HG03571 (cell line): ENCODE data around the gene ZCCHC14.
"Not testable (repeated sequence)": the region's sequence is repeated elsewhere in the genome, so short reads cannot be mapped to it uniquely, and the experiment has no call there.

ENCODE experiments used
- ATAC-seq: cut with Tn5 transposase; IDR thresholded peaks from one replicate; pipeline ENCODE4 v1.9.1; 2021; ENCODE audit not compliant: unreplicated experiment

ZCCHC14 gene

DNA sequence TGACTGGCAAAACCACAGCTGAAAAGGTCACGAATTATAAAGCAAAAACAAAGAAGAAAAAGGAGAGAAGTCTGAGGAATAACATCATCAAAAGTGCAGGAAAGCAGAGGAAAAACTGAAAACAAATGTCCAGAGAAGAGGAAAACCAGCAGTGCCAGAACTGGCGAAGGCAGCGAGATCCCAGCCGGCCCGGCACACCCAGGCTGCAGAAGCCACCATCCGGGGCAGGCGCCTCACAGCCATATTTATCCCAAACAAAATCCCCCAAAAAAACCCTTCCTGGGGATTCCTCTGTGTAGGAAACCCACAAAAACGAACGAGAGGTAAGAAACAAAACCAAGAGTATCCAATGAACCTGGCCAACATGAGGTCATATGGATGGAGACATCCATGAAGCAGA lies 10.6 kb downstream of the ZCCHC14 start:
- ATAC-seq, result no peak

DNA sequence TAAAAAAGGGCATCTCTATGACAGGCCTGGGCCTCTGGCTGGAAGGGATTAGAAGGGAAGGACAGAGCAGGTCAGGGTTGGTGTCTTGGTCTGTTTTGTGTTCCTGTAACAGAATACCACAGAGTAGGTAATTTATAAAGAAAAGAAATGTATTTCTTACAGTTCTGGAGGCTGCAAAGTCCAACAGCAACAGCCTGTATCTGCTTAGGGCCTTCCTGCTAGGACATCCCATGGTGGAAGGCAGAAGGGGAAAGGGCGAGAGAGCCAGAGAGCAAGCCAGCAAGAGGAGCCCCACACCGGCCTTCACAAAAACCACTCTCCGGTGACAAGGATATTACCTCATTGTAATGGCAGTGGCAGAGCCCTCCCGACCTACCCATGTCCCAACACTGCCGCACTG lies 11.1 kb downstream of the ZCCHC14 start:
- ATAC-seq, result not testable (repeated sequence)

DNA sequence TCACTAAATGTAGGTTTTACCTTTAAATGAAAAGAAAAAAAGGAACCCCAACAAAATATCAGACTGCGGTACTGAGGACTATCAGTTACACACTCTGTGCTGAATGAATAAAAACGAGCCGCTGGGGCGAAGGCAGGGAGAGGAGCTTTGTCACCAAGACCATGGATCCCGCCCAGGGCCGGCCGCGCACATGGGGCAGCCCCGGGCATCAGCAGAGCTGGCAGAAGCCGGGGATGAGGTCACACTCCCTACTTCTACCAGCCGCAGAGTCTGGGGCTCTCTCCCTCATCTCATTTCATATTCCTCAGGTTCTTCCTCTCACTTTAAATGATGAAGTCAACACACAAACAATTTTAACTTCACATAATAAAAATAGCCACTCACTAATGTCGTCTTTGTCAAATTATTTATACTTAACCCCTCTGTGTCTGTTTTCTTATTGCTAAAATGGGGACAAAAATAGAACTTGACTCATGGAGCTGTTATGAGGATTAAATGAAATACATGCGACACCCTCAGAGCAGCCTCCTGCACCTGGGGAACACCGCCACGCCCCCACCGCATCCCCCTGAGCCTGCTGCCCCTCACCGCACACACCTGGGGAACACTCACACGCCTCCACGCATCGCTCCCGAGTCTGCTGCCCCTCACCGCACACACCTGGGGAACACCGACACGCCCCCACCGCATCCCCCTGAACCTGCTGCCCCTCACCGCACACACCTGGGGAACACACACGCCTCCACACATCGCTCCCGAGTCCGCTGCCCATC lies 15.4 kb downstream of the ZCCHC14 start:
- ATAC-seq, result not testable (repeated sequence)

DNA sequence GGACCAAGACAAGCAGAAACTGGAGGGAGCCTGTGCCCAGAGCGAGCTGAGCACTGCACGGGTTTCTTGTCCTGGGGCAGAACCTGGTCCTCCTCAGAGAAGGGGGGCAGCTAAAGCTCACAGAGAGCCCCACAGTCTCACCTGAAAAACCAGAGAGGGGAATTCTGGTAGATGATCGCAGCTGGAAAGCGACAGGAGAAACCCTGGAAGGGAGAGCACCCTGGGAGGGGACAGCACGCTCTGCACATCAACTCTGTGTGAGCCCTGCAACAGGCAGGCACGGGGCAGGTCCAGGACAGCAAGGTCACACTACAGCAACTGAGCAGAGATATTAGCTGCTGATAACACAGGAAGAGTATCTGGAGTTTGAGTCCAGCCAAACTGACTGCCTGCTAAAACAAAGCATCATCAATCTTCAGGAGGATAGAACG lies 18.2 kb downstream of the ZCCHC14 start:
- ATAC-seq, result no peak

DNA sequence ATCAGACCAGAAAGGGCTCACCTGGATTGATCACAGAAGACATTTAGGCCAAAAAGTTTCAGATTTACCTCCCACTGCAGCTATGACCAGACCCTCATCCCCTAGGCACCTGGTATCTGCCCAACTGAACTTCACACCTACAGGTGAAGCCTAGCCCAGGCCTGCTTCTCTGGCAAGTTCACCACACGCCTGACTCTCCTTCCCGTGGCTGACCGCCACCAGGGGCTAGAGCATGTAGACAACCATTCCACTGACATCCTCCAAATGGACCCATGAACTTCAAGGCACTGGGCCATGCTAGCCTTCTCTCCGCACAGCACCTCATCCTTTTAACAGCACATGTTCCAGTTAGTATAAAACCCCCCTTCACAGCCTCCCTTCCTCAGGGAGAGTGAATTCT lies 18.8 kb downstream of the ZCCHC14 start:
- ATAC-seq, result no peak

DNA sequence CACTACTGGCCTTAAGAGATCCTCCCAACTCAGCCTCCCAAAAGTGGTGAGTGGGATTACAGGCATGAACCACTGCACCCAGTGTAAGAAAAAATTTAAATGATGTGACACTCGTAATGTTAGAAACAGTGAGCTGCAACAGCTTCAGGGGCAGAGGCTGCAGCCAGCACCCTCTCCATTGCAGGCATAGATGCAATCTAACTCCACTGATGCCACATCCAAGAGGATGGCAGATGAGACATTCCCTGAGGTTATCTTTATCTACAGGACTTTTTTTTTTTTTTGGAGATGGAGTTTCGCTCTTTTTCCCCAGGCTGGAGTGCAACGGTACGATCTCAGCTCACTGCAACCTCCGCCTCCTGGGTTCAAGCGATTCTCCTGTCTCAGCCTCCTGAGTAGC lies 19.9 kb downstream of the ZCCHC14 start:
- ATAC-seq, result no peak

DNA sequence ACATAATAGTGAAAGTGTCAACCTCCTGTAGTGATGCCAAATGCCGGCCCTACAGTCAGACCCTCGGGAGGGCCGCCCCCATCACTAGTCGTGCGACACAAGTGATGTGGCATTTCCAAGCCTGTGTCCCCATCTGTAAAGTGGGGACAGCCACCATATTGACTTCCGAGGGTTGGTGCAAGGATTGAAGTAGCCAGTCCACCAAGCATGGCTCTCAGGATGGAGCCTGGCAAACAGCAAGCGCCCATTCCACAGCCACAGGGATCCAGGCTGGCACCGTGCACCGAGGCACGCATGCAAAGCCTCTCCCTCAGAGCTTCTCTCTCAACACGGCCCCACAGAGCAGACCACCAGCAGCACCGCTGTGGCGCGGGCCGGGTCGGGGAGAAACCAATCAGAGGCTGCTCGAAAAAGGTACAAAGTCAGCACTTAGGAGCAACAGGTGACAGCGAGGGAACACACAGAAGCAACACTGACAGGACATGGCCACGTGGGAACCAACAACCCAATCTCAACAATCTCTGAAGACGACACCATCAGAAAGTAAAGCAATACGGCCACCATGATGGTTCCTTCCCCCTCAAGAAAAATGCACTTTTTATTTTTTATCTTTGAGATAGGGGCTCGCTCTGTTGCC lies 20.6 kb downstream of the ZCCHC14 start:
- ATAC-seq, result no peak

DNA sequence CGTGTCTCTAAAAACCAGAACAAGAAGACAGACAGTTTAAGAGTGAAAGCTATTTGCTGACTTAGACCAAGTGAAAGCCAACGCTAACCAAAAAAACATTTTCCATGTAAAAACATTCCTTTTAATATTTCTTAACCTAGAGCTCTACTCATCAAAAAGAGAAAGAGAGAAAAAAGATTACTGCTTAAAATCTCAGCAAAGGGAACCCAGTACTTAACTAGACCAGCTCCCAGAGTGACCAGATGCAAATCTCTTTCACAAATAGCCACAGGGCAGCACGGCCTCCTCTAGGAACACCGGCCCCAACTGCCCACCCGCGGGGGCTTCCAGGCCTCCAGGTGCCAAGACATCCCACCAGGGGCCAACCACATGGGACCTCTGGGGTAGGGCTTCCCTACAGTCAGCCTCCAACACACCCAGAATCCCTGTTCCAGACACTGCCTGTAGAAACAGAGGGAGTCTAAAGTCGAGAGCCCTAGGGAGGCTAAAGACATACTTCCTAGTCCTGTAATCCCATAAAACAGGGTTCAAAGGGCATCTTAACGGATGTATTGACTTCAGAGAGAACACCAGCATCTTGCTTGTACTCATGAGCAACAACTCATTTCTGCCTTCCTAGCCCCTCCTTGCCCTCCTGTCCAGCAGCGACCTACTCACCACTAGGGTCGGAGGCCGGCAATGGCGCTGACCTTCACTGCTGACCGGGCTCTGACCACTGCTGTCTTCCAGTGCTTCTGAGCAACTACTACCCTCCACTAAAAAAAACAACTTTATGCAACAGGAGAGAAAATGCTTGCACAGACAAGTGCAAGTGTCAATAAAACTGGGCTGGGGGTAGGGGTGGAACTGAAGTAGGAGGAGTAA lies 21.3 kb downstream of the ZCCHC14 start:
- ATAC-seq, result no peak

DNA sequence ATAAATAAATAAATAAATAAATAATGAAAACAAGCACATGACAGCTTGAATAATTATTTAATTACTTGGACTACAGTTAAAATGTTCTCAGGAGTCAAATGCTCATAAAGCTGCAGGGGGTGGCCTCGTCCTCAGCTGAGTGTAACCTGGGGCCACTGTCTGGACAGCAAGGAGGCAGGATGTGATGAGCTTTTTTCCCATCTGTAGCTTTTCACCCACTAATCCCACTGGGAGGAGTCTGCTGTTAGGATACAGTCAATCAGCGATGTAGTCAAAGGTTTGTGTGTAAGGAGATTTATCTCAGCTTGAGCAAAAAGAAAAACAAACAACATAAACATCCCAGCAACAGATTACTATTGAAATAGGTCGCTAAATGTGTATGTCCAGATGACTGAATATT lies 22.5 kb downstream of the ZCCHC14 start:
- no peak for ATAC-seq

DNA sequence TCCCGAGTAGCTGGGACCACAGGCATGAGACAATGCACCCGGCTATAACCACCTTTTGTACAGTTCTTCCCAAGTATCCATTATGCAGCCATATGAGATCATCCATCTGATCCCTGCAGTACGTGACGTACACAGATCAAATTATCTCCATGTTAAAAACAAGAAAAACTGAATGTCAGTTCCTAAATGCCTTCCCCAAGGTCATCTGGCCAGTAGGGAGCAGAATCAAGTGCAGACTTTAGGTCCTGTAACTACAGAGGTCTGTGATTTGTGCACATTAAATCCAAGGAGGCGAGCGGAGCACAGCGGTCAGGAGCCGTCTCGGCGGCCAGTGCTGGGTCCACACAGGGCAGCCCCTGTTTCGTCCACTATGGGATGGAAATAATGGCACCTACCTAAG lies 23.7 kb downstream of the ZCCHC14 start:
- no peak for ATAC-seq

DNA sequence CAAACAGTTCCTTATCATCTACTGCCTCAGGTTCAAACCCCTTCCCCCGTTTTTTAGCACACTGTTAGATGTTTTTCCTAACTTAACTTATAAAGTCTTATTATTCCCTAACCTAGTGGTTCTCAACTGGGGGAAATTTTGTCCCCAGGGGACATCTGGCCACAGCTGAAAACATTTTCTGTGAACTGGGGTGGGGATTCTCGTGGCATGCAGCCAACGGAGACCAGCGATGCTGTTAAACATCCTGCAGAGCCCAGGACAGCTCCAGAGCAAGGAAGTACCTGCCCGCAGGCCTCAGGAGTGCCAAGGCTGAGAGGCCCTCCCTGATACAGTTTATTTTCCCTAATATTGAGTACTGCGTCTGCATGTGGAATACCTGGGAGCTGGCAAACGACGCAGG lies 24.3 kb downstream of the ZCCHC14 start:
- no peak for ATAC-seq

DNA sequence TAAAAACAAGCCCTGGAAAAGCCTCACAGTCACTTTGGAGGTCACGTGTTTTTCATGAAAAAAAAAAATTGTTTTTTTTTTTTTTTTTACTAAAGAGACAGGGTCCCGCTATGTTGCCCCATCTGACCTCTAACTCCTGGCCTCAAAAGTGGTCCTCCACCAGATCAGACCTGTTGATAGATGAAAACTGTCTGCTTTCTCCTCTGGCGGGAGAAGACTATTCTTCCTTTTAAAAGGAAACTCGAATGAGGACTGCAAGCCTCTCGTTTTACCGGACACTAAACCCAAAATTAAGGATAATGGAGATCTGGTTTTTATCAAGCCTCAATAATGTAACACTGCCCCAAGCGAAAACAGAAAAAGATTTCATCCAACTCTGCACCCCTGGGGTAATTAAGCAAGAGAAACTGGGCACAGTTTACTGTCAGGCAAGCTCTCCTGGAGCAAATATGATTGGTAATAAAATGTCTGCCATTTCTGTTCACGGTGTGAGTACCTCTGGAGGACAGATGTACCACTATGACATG lies 25.8 kb downstream of the ZCCHC14 start:
- ATAC-seq, result no peak

DNA sequence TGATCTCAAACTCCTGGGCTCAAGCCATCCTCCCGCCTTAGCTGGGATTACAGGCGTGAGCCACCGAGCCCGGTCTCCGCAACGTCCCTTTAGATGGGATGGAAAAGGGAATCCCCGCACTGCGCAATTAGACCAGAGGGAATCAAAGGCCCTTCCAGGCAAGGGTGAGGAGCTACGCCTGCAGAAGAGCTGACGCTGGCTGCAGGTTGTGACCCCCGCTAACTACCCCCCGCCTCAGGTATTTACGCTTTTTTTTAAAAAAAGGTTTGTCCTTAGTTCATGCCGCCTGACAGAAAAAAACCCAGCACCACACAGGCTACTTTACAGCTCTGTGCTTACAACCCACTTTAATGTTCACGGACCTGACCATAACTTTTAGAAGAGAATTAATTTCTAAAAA lies 26.9 kb downstream of the ZCCHC14 start:
- ATAC-seq, result no peak

DNA sequence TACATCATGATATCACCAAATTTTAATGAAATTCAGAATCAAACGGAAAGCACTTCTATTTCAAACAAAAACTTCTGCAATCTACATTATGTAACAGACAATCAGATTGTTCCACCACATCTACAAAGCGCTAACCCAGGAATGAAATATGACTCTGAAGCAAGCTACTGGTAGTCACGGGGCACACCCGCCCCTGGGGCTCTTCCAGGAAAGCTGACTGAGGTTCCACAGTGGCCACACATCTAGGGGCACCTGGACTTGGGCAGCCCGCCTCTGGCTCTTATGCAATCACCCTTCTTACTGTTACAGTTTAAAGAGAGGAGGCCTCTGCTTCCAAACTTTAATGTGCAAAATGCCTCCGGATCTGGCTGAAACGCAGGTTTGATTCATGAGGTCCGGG lies 27.5 kb downstream of the ZCCHC14 start:
- no peak for ATAC-seq

DNA sequence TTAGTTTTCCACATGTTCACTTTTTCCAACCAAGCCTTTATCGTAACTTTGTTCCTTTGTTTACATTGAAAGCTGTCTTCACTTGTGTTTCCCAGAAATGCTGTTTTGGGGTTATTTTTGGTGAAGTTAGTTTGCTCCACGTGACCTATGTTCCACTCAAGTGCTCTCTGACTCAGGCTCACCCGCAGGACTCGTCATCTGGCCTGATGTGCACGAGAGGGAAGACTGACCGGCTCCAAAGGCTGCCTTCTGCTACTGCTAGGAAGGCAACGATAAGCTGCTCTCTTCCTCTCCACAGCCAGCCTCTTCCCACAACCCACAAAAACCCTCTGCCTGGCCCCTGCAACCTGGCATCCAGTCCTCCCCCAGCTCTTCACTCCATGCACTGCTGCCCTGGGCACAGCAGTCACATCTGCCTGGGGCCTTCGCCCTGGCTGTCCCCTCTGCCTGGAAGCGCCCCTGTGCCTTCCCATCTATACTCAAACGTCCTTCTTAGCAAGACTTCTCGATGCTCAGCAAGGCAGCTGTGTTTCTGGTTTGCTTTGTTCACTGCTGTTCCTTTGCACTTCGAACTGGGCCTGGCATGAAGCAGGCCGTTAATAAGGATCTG lies 28.0 kb downstream of the ZCCHC14 start:
- ATAC-seq, result no peak

DNA sequence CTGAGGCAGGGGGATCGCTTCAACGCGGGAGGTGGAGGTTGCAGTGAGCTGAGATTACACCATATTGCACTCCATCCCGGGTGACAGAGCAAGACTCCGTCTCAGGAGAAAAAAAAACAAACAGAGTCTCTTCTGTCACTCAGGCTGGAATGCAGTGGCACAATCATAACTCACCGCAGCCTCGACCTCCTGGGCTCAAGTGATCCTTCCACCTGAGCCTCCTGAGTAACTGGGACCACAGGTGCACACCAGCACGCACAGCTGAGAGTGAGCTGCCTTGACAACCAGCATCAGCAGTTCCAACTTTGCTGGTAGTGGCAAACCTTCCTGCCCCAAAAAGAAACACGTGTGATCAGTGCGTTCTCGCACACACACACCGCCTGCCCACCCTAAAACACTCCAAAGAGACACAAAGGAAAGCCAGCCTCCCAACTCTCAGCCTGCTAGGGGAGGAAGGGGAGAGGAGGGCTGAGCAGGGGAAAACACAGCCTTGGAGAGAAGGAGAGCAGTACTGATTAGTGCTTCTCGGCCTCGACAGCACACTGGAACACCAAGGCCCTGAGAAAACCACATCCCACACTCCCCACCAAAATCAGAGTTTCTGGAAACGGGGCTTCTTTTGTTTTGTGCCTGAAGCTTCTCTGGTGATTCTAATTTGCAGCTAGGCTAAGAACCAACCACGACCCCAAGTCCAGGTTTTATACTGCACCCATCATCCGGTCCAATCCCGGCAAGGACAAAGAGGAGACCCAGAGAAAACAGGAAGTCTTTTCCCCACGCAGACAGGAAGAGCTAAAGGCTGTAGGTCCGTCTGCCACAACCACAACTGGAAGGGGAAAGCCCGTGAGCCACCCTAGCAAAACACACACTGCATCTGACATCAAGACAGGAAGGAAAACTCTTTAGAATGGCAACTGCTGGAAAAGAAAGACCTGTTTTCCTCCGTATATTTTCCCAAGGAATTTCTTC lies 28.8 kb downstream of the ZCCHC14 start:
- ATAC-seq, result no peak

DNA sequence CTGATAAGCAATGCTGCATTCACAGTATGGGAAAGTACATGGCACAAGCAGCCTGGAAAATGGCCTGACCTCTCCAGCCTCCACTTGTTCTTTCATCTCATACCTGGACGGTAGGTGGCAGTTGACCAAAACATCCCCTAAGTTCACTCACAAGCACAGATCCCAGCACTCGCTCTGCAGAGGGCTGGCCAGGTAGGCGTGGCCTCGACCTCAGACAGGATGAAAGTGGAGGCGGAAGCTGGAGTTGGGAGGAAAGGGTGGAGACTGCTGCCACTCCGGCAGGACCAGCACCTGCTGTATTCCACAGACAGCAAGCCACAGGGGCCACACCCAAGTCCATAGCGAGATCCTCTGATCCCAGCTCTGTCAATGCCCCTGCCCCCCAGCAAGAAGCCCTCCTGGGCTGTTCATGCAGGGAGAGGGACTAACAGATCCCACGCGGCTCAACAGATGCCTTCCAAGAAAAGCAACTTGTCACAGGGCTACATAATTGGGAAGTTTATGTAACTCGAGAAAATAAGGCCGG lies 31.3 kb downstream of the ZCCHC14 start:
- ATAC-seq, result no peak

DNA sequence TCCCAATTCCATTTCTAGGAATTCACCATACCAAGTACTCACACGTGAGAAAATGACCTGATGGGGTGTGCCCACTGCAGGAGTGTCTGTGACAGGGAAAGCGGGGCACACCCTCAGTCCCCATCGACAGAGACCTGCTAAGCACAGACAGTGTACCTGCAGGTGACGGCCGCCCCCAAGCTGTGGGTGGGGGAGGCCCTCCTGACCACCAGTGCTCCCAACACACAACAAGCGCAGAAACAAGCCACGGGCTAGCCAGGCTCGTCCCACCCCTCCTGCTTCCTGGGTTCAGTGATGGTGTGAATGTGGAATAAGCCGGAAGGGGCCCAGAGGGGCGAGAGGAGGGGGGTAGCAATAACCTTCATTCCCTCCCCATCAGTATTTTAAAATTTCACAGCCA lies 31.9 kb downstream of the ZCCHC14 start:
- ATAC-seq, result no peak

DNA sequence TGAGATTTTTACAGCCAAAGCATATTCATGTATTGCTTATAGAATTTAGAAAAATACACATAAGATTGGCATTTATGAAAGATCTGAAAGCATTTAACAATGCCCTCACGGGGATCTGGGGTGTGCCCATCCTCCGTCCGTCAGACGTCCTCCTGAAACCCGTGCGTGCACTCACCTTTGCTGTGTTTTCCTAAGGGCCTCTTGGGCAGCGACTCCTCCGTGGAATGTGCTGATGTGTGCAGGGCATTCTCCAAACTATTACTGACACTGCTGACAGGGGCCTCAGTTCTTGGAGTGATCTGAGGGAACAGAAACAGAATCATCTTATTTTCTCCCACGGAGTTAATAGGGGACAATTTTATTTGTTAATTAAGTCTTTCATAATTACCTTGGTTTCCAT lies 33.0 kb downstream of the ZCCHC14 start:
- ATAC-seq, result no peak

DNA sequence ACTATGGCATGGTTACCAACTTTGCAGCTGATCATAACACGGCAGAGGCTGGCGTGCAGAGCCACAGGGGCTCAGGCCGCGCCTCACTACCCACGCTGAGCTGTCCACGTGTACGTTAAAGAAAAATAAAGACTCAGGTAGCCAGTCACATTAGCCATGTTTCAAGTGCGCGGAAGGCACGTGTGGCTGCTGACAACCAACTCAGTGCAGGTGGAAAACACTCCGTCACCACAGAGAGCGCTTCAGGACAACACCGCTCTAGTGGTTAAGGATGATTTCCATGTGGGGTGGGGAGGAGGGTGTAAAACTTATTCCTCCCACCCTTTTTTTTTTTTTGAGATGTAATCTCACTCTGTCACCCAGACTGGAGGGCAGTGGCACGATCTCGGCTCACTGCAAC lies 33.8 kb downstream of the ZCCHC14 start:
- ATAC-seq, result no peak
